Lung (tissue), 12 donors: ENCODE results near the gene PODN. TPM values are rescaled to one million over a fixed set of nuclear protein-coding genes. Genes with fewer than 3 reads are reported as not detected.

Source experiments
- ATAC-seq: fragments of 200-7000 bp; cut with Tn5 transposase; one replicate; pipeline ENCODE4 v1.9.1; 2020; ENCODE audit warnings: moderate number of reproducible peaks; ENCODE audit not compliant: insufficient read depth, low FRiP score
- DNase-seq, 3 donors: peaks; one replicate each; pipeline ENCODE4 v3.0.0-alpha.2; 2013 to 2017
- H3K27ac ChIP-seq, 2 donors: one replicate each; pipeline ENCODE4 v1.5.1; 2013; ENCODE audit warnings: mild to moderate bottlenecking in 2 of 2, moderate library complexity in 2 of 2, control low read depth in 1 of 2, inconsistent platforms in 1 of 2, low read depth in 1 of 2, low read length in 1 of 2
- H3K27me3 ChIP-seq, 3 donors: one replicate each; pipeline ENCODE4 v1.5.1; 2013; ENCODE audit warnings: low read length in 2 of 3; ENCODE audit not compliant: control insufficient read depth in 3 of 3, insufficient read depth in 3 of 3
- H3K36me3 ChIP-seq, 4 donors: one replicate each; pipeline ENCODE4 v1.5.1; 2013; ENCODE audit warnings: low read length in 4 of 4, mild to moderate bottlenecking in 1 of 4, moderate library complexity in 1 of 4; ENCODE audit not compliant: control insufficient read depth in 4 of 4, insufficient read depth in 4 of 4
- H3K4me1 ChIP-seq, 5 donors: one replicate each; pipeline ENCODE4 v1.5.1; 2013; ENCODE audit warnings: low read length in 5 of 5, mild to moderate bottlenecking in 2 of 5, moderate library complexity in 1 of 5; ENCODE audit not compliant: control insufficient read depth in 5 of 5, insufficient read depth in 5 of 5
- H3K4me3 ChIP-seq: one replicate; pipeline ENCODE4 v1.5.1; 2013; ENCODE audit warnings: mild to moderate bottlenecking, control low read depth, moderate library complexity
- H3K9ac ChIP-seq, 2 donors: one replicate each; pipeline ENCODE4 v1.5.1; 2013; ENCODE audit warnings: low read length in 2 of 2, control low read depth in 1 of 2; ENCODE audit not compliant: insufficient read depth in 1 of 2
- H3K9me3 ChIP-seq, 4 donors: one replicate each; pipeline ENCODE4 v1.5.1; 2013; ENCODE audit warnings: low read length in 3 of 4, mild to moderate bottlenecking in 1 of 4, moderate library complexity in 1 of 4; ENCODE audit not compliant: control insufficient read depth in 4 of 4, insufficient read depth in 3 of 4
- CTCF ChIP-seq: IDR thresholded peaks from 2 replicates; pipeline ENCODE4 v1.5.1; 2012; ENCODE audit warnings: mild to moderate bottlenecking; ENCODE audit errors: control extremely low read depth, extremely low read depth
- WGBS, 2 donors: extraction: QIAGEN DNeasy Blood & Tissue Kit; methylation state at CpG; one replicate each; pipeline ENCODE4 v1.1.7; 2013; 5-methylcytosine and 5-hydroxymethylcytosine counted together
- polyA plus RNA-seq, 2 donors: library from polyadenylated mRNA; stranded (reverse); fragments of 200-250 nt; gene quantifications; one replicate each; pipeline ENCODE4 v1.2.1, GENCODE V29; 2013
- total RNA-seq, 2 donors: library from RNA; depleted of rRNA in 1 of 2; stranded (reverse); fragments of >200 nt in 1 of 2; gene quantifications; one replicate each; pipeline ENCODE4 v1.2.1, GENCODE V29; 2014 to 2021
- donor health status: control.
- donor health status: control.
- donor health status: Bipolar disorder and iron deficiency.
- donor health status: healthy.
- donor health status: DM: yes; HTN: yes; CAD: no.

PODN gene
- total and polyA plus RNA-seq, 4 donors: 12.9 to 40.9 (median 21.7) TPM

- Histone ChIP-seq H3K4me3 (no peak overlapping the region), H3K36me3 (peaks cover 0 to 2% (median 0%) of the 10 kb centered on the region in 4 donors), H3K9ac (no peak overlapping the region), H3K27ac (no peak overlapping the region), H3K27me3 (no peaks in the 10 kb centered on the region), H3K4me1 (peaks cover 0 to 14% (median 5%) of the 10 kb centered on the region in 5 donors), H3K9me3 (no peaks in the 10 kb centered on the region)
- ATAC-seq (no peak), DNase-seq (no peak)
- WGBS, 2 donors: 97 to 100% methylated on average over 1 of the region's 1 CpG
- TF ChIP-seq CTCF: no peak
Observed at GRCh38 chr1:53016705-53017104, 45.3 kb upstream of the PODN start.

GRCh38 chr1:53020588-53020987 lies 41.4 kb upstream of the PODN start:
- H3K27ac ChIP-seq: no peak overlapping the region
- no peaks in the 10 kb centered on the region for H3K9me3 ChIP-seq
- DNase-seq (no peak), ATAC-seq (no peak)
- peaks cover 0 to 16% (median 6%) of the 10 kb centered on the region in 5 donors for H3K4me1 ChIP-seq
- H3K27me3 ChIP-seq: no peaks in the 10 kb centered on the region
- 47 to 93% methylated on average over 5 of the region's 5 CpGs for WGBS, 2 donors
- H3K9ac ChIP-seq: no peak overlapping the region
- TF ChIP-seq CTCF: no peak
- H3K36me3 ChIP-seq: peaks cover 0 to 2% (median 0%) of the 10 kb centered on the region in 4 donors
- H3K4me3 ChIP-seq: no peak overlapping the region

- ATAC-seq (no peak), DNase-seq (no peak)
- H3K27ac ChIP-seq: no peak overlapping the region
- H3K4me1 ChIP-seq: peaks cover 0 to 12% (median 0%) of the 10 kb centered on the region in 5 donors
- no peak for TF ChIP-seq CTCF
- 90 to 96% methylated on average over 1 of the region's 1 CpG for WGBS, 2 donors
- peaks cover 0 to 5% (median 0%) of the 10 kb centered on the region in 4 donors for H3K36me3 ChIP-seq
- H3K9ac ChIP-seq: no peak overlapping the region
- H3K27me3 ChIP-seq: no peaks in the 10 kb centered on the region
- no peak overlapping the region for H3K4me3 ChIP-seq
- H3K9me3 ChIP-seq: no peaks in the 10 kb centered on the region
Observed at GRCh38 chr1:53022179-53022578, 39.8 kb upstream of the PODN start.

- H3K9ac ChIP-seq: no peak overlapping the region
- ATAC-seq: no peak
- H3K27me3 ChIP-seq: no peaks in the 10 kb centered on the region
- peaks cover 0 to 3% (median 0%) of the 10 kb centered on the region in 4 donors for H3K36me3 ChIP-seq
- H3K4me3 ChIP-seq: no peak overlapping the region
- no peaks in the 10 kb centered on the region for H3K9me3 ChIP-seq
- H3K4me1 ChIP-seq: peaks cover 0 to 12% (median 0%) of the 10 kb centered on the region in 5 donors
- no peak overlapping the region for H3K27ac ChIP-seq
- TF ChIP-seq CTCF: no peak
- WGBS, 2 donors: 75 to 89% methylated on average over 3 of the region's 3 CpGs
- no peak for DNase-seq
Observed at GRCh38 chr1:53023546-53023945, 38.5 kb upstream of the PODN start.
